Panc1 (cell line): Measurements from ENCODE around the gene ALDH1B1.

Experiments used
- POLR2AphosphoS5 ChIP-seq: IDR thresholded peaks from 2 replicates; pipeline ENCODE4 v1.6.1; 2012; ENCODE audit warnings: mild to moderate bottlenecking, low read depth, low read length, moderate library complexity
- REST ChIP-seq, 2 experiments: IDR thresholded peaks; 2 replicates each; pipeline ENCODE4 v1.6.1; 2011 to 2012; ENCODE audit warnings: low read depth in 2 of 2, control low read depth in 1 of 2, low read length in 1 of 2, mild to moderate bottlenecking in 1 of 2, moderate library complexity in 1 of 2; ENCODE audit not compliant: insufficient read depth in 1 of 2
- SIN3A ChIP-seq: IDR thresholded peaks from 2 replicates; pipeline ENCODE4 v1.6.1; 2012; ENCODE audit warnings: low read depth, mild to moderate bottlenecking, low read length, moderate library complexity, borderline replicate concordance; ENCODE audit not compliant: insufficient read depth
- TCF7L2 ChIP-seq: IDR thresholded peaks from 2 replicates; pipeline ENCODE4 v1.6.1; 2011; ENCODE audit warnings: mild to moderate bottlenecking, low read depth, low read length, inconsistent platforms
- TF ChIP-seq, protein P1 (sequence below): fragments of 450-650 bp; IDR thresholded peaks from 2 replicates; pipeline ENCODE4 v1.5.1; 2017; ENCODE audit warnings: mild to moderate bottlenecking

- TF ChIP-seq, protein P1, sequence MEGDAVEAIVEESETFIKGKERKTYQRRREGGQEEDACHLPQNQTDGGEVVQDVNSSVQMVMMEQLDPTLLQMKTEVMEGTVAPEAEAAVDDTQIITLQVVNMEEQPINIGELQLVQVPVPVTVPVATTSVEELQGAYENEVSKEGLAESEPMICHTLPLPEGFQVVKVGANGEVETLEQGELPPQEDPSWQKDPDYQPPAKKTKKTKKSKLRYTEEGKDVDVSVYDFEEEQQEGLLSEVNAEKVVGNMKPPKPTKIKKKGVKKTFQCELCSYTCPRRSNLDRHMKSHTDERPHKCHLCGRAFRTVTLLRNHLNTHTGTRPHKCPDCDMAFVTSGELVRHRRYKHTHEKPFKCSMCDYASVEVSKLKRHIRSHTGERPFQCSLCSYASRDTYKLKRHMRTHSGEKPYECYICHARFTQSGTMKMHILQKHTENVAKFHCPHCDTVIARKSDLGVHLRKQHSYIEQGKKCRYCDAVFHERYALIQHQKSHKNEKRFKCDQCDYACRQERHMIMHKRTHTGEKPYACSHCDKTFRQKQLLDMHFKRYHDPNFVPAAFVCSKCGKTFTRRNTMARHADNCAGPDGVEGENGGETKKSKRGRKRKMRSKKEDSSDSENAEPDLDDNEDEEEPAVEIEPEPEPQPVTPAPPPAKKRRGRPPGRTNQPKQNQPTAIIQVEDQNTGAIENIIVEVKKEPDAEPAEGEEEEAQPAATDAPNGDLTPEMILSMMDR = no peak
- TF ChIP-seq POLR2AphosphoS5 (no peak), REST (IDR thresholded peaks at IDR 0.05; ENCODE audit: insufficient read depth in 1 of 2, low read depth in 2 of 2, low read length in 1 of 2) (no peak), TCF7L2 (no peak), SIN3A (no peak)
Observed at GRCh38 chr9:38387751-38388150, 4.8 kb upstream of the ALDH1B1 start.
